COLO668 (cell line): ENCODE measurements around the gene NRBF2.

Source experiments
- DNase-seq: peaks from one replicate; lab custom pipeline; 2025; ENCODE audit not compliant: unreplicated experiment; lab: John Stamatoyannopoulos, UW

The NRBF2 gene

GRCh38 chr10:63157845-63158624 is 24.9 kb downstream of the NRBF2 start:
- peak; percentile 39 for DNase-seq

- no peak for DNase-seq
Measured at GRCh38 chr10:63161592-63161991, 28.5 kb downstream of the NRBF2 start.

- DNase-seq, result no peak
Measured at GRCh38 chr10:63164166-63164623, 31.1 kb downstream of the NRBF2 start.

GRCh38 chr10:63165249-63165648 is 32.1 kb downstream of the NRBF2 start:
- DNase-seq, result no peak

- DNase-seq, result peak; percentile 12
Measured at GRCh38 chr10:63166742-63167258, 33.7 kb downstream of the NRBF2 start.

GRCh38 chr10:63168821-63169462 is 35.8 kb downstream of the NRBF2 start:
- no peak for DNase-seq

GRCh38 chr10:63169624-63170023 is 36.5 kb downstream of the NRBF2 start:
- no peak for DNase-seq

- no peak for DNase-seq
Measured at GRCh38 chr10:63171255-63171855, 38.2 kb downstream of the NRBF2 start.

GRCh38 chr10:63171926-63172325 is 38.8 kb downstream of the NRBF2 start:
- no peak for DNase-seq

GRCh38 chr10:63173468-63174232 is 40.5 kb downstream of the NRBF2 start:
- DNase-seq, result no peak

GRCh38 chr10:63175534-63175933 is 42.4 kb downstream of the NRBF2 start:
- no peak for DNase-seq

GRCh38 chr10:63192826-63193225 is 59.7 kb downstream of the NRBF2 start:
- no peak for DNase-seq

- DNase-seq, result no peak
Measured at GRCh38 chr10:63197344-63198092, 64.4 kb downstream of the NRBF2 start.

- DNase-seq, result no peak
Measured at GRCh38 chr10:63199716-63200115, 66.6 kb downstream of the NRBF2 start.

GRCh38 chr10:63200431-63200830 is 67.3 kb downstream of the NRBF2 start:
- no peak for DNase-seq

GRCh38 chr10:63201118-63201517 is 68.0 kb downstream of the NRBF2 start:
- DNase-seq, result no peak
